HEK293T (cell line): ENCODE results near the gene DSCAM.

Experiments used
- BHLHE40 ChIP-seq: fragments of 450-650 bp; IDR thresholded peaks from 2 replicates; pipeline ENCODE4 v1.6.1; 2016; ENCODE audit warnings: mild to moderate bottlenecking, moderate library complexity, borderline replicate concordance
- SP1 ChIP-seq: fragments of 450-650 bp; IDR thresholded peaks from 2 replicates; pipeline ENCODE4 v1.6.1; 2017

- TF ChIP-seq SP1 (no peak), BHLHE40 (no peak)
These were observed 372.4 kb downstream of the DSCAM start for GRCh38 chr21:40474513-40474912.
